ENCODE results near the gene ADRM1.

GRCh38 chr20:62274332-62274950 lies 28.4 kb upstream of the ADRM1 start:
- TF ChIP-seq CTCF (conservative IDR thresholded peaks at IDR 0.05) (no peak), ZFX (IDR thresholded peaks at IDR 0.05) (no peak)
